ENCODE results near the gene PLCB3. TPM values are rescaled to one million over a fixed set of nuclear protein-coding genes. Genes with fewer than 3 reads are reported as not detected.

PLCB3 gene
- total RNA-seq, 4 donors from 2014 or later: 14.7 to 26.5 (median 19.7) TPM

- ATAC-seq (ENCODE audit: low FRiP score): no peak
- DNase-seq (ENCODE audit: low spot score): no peak
- no peak for TF ChIP-seq CTCF (IDR thresholded peaks at IDR 0.05)
These were observed 12.0 kb downstream of the PLCB3 start for GRCh38 chr11:64263021-64263946.

GRCh38 chr11:64263947-64264317 lies 12.6 kb downstream of the PLCB3 start:
- no peak for ATAC-seq (ENCODE audit: low FRiP score)
- no peak for DNase-seq (ENCODE audit: low spot score)
- TF ChIP-seq CTCF (IDR thresholded peaks at IDR 0.05): no peak

- DNase-seq (ENCODE audit: low spot score) (no peak), ATAC-seq (ENCODE audit: low FRiP score) (no peak)
- TF ChIP-seq CTCF (IDR thresholded peaks at IDR 0.05): no peak
These were observed 13.1 kb downstream of the PLCB3 start for GRCh38 chr11:64264371-64264852.

GRCh38 chr11:64265176-64266160 lies 14.1 kb downstream of the PLCB3 start:
- DNase-seq (ENCODE audit: low spot score) (no peak), ATAC-seq (ENCODE audit: low FRiP score) (no peak)
- no peak for TF ChIP-seq CTCF (IDR thresholded peaks at IDR 0.05)

GRCh38 chr11:64266339-64266738 lies 15.0 kb downstream of the PLCB3 start:
- ATAC-seq (ENCODE audit: low FRiP score): no peak
- DNase-seq (ENCODE audit: low spot score): no peak
- no peak for TF ChIP-seq CTCF (IDR thresholded peaks at IDR 0.05)

- DNase-seq (ENCODE audit: low spot score) (no peak), ATAC-seq (ENCODE audit: low FRiP score) (no peak)
- no peak for TF ChIP-seq CTCF (IDR thresholded peaks at IDR 0.05)
These were observed 16.0 kb downstream of the PLCB3 start for GRCh38 chr11:64267207-64267945.

All from omental fat pad (tissue), 4 donors.